Testis (tissue), 3 donors: Measurements from ENCODE around the gene NEUROD1. TPM values are rescaled to one million over a fixed set of nuclear protein-coding genes. Genes with fewer than 3 reads are reported as not detected.

Experiments
- DNase-seq: peaks from one replicate; pipeline ENCODE4 v3.0.0-alpha.2; 2019
- H3K27ac ChIP-seq, 2 donors: fragments of 200-600 bp; sonication (generic); one replicate each; pipeline ENCODE4 v1.5.1; 2019
- H3K27me3 ChIP-seq: fragments of 200-600 bp; sonication (generic); one replicate; pipeline ENCODE4 v1.5.1; 2019
- H3K36me3 ChIP-seq: fragments of 200-600 bp; sonication (generic); one replicate; pipeline ENCODE4 v1.5.1; 2017; ENCODE audit warnings: low read depth; ENCODE audit errors: missing control alignments
- H3K4me1 ChIP-seq: fragments of 200-600 bp; sonication (generic); one replicate; pipeline ENCODE4 v1.5.1; 2019
- H3K4me3 ChIP-seq, 2 donors: fragments of 200-600 bp; sonication (generic); one replicate each; pipeline ENCODE4 v1.5.1; 2017 to 2019
- H3K9me3 ChIP-seq: fragments of 200-600 bp; sonication (generic); one replicate; pipeline ENCODE4 v1.5.1; 2017
- POLR2A ChIP-seq: fragments of 450-650 bp; IDR thresholded peaks from one replicate; pipeline ENCODE4 v1.6.1; 2017; ENCODE audit warnings: antibody characterized with exemption, mild to moderate bottlenecking, moderate library complexity
- WGBS, 2 donors: methylation state at CpG; one replicate each; pipeline ENCODE4 v1.1.5; 2018; 5-methylcytosine and 5-hydroxymethylcytosine counted together
- intact Hi-C: fragments of 100-400 bp; cut with DNase I; formaldehyde crosslinking; loops from one replicate; pipeline ENCODE4 v1.15.1; 2023; ENCODE audit warnings: low total_unique reads
- polyA plus RNA-seq: library from polyadenylated mRNA; stranded (reverse); fragments of 350-450 nt; fragmentation: Illumina TruSeq; extraction: RNeasy Lipid Tissue Mini Kit (QIAGEN cat#74804); gene quantifications from one replicate; pipeline ENCODE4 v1.2.3, GENCODE V29; 2014; ENCODE audit warnings: low read depth, low replicate concordance; ENCODE audit not compliant: insufficient read depth
- total RNA-seq, 2 donors: library from RNA; depleted of rRNA; stranded (reverse); fragments of >200 nt; gene quantifications; one replicate each; pipeline ENCODE4 v1.2.3, GENCODE V29; 2016
- TF ChIP-seq, protein P1 (sequence below), 3 experiments: fragments of 450-650 bp in 2 of 3; fragments of 200-600 bp in 1 of 3; sonication (generic) in 1 of 3; IDR thresholded peaks; one replicate each; pipeline ENCODE4 v1.5.1; 2016 to 2019; ENCODE audit warnings: antibody characterized with exemption in 3 of 3, mild to moderate bottlenecking in 2 of 3, moderate library complexity in 1 of 3

NEUROD1 gene
- total and polyA plus RNA-seq, 3 donors from 2014 or later = 0.19 to 0.62 (median 0.55) TPM

DNA sequence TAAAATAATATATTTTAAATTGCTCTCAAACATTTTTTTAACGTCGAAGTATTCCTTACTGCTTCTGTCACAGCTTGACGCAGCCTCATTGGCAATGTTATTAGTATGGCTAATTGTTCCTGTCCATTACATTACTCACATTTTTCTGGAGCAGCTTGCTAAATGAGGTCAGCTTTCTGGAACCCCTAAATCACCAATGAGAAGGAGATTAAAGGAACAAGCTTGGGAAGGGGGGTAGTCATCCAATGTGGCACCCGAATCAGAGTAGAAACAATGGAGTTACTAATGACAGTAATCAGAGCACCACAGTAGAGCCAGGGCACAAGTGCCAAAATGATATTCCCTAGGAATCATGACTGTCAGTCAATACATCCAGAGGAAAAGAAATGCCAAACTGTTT lies 5.1 kb downstream of the NEUROD1 start:
- H3K4me3 ChIP-seq = no peak overlapping the region
- intact Hi-C loops = no loop called here
- no peaks in the 10 kb centered on the region for H3K36me3 ChIP-seq
- no peak overlapping the region for H3K27ac ChIP-seq
- 38 to 52% methylated on average over 4 of the region's 4 CpGs for WGBS, 2 donors
- no peaks in the 10 kb centered on the region for H3K27me3 ChIP-seq
- DNase-seq = no peak
- no peak for TF ChIP-seq POLR2A
- TF ChIP-seq, protein P1, sequence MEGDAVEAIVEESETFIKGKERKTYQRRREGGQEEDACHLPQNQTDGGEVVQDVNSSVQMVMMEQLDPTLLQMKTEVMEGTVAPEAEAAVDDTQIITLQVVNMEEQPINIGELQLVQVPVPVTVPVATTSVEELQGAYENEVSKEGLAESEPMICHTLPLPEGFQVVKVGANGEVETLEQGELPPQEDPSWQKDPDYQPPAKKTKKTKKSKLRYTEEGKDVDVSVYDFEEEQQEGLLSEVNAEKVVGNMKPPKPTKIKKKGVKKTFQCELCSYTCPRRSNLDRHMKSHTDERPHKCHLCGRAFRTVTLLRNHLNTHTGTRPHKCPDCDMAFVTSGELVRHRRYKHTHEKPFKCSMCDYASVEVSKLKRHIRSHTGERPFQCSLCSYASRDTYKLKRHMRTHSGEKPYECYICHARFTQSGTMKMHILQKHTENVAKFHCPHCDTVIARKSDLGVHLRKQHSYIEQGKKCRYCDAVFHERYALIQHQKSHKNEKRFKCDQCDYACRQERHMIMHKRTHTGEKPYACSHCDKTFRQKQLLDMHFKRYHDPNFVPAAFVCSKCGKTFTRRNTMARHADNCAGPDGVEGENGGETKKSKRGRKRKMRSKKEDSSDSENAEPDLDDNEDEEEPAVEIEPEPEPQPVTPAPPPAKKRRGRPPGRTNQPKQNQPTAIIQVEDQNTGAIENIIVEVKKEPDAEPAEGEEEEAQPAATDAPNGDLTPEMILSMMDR (IDR thresholded peaks at IDR 0.05) = no peak
- H3K4me1 ChIP-seq = no peaks in the 10 kb centered on the region
- H3K9me3 ChIP-seq = no peaks in the 10 kb centered on the region

DNA sequence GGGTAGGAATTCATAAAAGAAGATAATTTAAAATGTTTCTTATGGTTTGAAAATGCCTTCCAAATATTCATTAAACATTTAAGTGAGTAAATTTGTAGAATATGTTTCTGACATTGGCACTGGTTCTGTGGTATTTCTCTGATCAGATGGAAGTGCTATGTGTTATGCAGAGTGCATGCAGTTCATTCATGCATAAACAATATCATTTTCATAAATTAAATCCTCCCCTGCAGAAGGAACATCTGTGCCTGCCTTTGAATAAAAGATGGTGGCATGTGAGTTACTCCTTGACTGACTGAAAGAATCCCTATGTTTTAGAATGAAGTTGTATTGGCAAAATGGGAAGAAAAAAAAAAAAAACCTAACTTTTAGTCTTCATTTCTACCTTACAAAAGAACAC lies 5.9 kb downstream of the NEUROD1 start:
- DNase-seq = no peak
- Histone ChIP-seq H3K4me1 (no peaks in the 10 kb centered on the region), H3K9me3 (no peaks in the 10 kb centered on the region), H3K27ac (no peak overlapping the region), H3K4me3 (no peak overlapping the region), H3K27me3 (no peaks in the 10 kb centered on the region), H3K36me3 (no peaks in the 10 kb centered on the region)
- intact Hi-C loops = no loop called here
- TF ChIP-seq, protein P1 (IDR thresholded peaks at IDR 0.05) = no peak
- TF ChIP-seq POLR2A = no peak

DNA sequence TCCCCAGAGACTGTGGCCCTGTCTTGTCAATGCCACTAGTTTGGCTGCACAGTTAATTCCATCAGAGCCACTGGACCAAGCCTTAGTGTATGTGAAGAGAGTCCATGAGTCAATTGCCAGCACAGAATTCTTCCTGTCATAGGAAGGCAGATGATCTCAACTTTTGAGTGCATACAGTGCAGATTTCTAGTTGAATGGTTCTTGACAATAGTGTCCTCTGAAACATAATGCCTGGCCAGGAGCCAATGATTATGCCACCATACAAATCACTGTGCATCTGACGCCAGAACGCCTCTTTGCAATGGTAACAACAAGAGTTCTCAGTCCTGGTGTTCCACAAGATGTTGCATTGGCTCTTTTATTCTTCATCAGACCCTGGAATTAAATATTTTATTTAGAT lies 7.1 kb downstream of the NEUROD1 start:
- Histone ChIP-seq H3K27ac (no peak overlapping the region), H3K4me3 (no peak overlapping the region), H3K27me3 (no peaks in the 10 kb centered on the region), H3K36me3 (no peaks in the 10 kb centered on the region), H3K9me3 (no peaks in the 10 kb centered on the region), H3K4me1 (no peaks in the 10 kb centered on the region)
- TF ChIP-seq, protein P1 (IDR thresholded peaks at IDR 0.05) = no peak
- TF ChIP-seq POLR2A = no peak
- intact Hi-C loops = no loop called here
- DNase-seq = no peak
- WGBS, 2 donors = 63 to 76% methylated on average over 2 of the region's 2 CpGs

DNA sequence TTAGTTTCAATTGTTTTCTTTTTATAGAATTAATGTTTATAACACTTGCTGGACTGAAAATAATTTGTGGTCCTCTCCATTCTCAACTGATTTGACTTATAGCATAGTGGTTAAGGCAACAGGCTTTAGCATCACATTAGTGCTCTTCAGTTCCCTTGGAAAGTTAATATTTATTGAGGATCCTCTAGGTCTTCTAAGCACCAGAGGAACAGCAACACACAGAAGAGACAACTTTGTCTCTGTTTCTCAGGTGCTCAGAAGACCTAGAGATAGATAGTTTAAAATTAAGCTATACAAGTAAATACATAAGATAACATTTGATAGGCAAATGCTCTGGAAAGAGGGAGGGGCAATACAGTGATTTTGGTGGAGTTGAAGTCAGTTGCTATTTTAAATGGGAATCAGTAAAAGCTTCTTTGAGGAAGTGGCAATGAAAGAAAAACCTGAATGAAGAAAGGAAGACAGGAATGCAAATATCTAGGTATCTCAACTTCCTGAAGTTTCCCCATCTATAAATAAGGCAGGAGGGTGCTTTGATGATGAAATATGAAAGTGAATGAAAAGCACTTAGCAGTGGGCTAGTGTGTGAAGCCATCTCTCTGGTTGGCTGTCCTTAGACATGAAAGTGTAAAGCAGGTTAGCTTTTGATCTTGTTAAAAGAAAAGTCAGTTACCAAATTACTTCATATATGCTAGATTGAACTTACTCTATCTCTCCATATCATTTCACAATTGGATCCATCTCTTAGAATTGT lies 7.9 kb downstream of the NEUROD1 start:
- Histone ChIP-seq H3K36me3 (no peaks in the 10 kb centered on the region), H3K27me3 (no peaks in the 10 kb centered on the region), H3K27ac (no peak overlapping the region), H3K4me3 (no peak overlapping the region), H3K9me3 (no peaks in the 10 kb centered on the region), H3K4me1 (no peaks in the 10 kb centered on the region)
- intact Hi-C loops = no loop called here
- no peak for DNase-seq
- TF ChIP-seq, protein P1 (IDR thresholded peaks at IDR 0.05) = no peak
- no peak for TF ChIP-seq POLR2A

DNA sequence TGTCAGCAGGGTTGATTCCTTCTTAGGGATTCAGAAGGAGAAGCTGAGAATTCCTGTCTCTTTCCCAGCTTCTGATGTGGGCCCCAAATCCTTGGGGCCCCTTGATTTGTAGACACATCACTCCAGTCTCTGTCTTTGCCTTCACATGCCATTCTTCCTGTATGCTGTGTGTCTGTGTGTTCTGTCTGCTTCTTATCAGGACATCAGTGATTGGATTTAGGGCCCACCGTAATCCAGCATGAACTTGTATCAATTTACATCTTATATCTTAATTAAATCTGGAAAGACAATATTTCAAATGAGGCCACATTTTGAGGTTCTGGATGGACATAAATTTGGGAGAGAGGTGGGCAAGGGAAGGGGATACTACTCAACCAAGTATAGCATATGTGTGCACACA lies 9.7 kb downstream of the NEUROD1 start:
- Histone ChIP-seq H3K27ac (no peak overlapping the region), H3K9me3 (no peaks in the 10 kb centered on the region), H3K4me3 (no peak overlapping the region), H3K27me3 (no peaks in the 10 kb centered on the region), H3K4me1 (no peaks in the 10 kb centered on the region), H3K36me3 (no peaks in the 10 kb centered on the region)
- WGBS, 2 donors = 64 to 68% methylated on average over 1 of the region's 1 CpG
- DNase-seq = no peak
- TF ChIP-seq POLR2A = no peak
- TF ChIP-seq, protein P1 (IDR thresholded peaks at IDR 0.05) = no peak
- intact Hi-C loops = no loop called here
